Endometrial microvascular endothelial cells (primary cell): Measurements from ENCODE around the gene SRRM4. TPM values are rescaled to one million over a fixed set of nuclear protein-coding genes. Genes with fewer than 3 reads are reported as not detected.

ENCODE experiments used
- in situ Hi-C: cut with HindIII; loops from 2 replicates; pipeline ENCODE4 v1.10.0; 2017; ENCODE audit warnings: low sequenced_read_pairs, low pct_unique_long_range_greater_than_20kb; ENCODE audit errors: inconsistent ontology term
- total RNA-seq: library from RNA; depleted of rRNA; stranded (reverse); fragments of >200 nt; gene quantifications from one replicate; pipeline ENCODE4 v1.2.3, GENCODE V29; 2015; ENCODE audit errors: inconsistent ontology term

The SRRM4 gene
- total RNA-seq, 1 donor from 2014 or later, result not detected

DNA sequence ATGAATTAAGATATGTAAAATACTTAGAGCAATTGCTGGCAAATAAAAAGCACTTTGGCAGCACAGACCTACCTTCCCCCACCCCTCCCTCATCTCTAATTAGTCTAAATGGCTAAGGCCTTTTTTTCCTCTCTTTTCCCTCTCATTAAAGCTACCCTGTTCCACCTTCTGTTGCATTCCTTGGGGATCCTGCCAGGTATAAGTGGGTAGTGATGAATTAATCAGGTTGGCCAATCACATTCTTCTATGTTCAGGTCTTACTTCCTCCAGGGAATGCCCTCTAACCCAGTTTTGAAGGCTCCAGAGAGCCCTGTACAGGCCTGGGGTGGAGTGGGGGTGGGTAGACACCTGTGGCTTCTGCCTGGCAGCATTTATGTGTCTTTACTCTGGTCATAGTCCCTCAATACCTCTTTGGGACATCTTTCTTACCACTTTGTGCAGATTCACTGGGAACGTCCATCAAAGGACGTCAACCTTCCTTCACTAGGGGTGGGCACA is 225.8 kb downstream of the SRRM4 start:
- in situ Hi-C loops, result no loop called here

DNA sequence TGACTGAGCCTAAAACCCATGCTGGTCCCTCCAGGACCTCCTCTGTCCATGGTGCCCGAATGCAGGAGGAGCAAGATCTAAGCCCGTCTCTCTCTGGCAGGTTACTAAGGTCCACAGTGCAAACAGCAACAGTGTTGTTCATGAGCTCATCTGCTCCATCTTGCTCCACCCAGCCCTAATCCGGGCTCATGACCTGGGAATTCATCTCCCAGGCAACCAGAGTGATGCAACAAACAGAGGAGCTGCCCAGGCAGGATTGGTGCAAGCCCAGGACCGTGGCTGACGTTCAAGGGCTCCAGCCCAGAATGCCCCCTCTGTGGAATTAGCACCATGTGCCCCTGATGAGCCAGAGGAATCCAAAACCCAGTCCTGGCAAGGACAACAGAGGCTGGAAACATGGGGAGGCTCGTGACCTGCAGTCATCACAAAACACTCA is 227.3 kb downstream of the SRRM4 start:
- in situ Hi-C loops, result no loop called here

DNA sequence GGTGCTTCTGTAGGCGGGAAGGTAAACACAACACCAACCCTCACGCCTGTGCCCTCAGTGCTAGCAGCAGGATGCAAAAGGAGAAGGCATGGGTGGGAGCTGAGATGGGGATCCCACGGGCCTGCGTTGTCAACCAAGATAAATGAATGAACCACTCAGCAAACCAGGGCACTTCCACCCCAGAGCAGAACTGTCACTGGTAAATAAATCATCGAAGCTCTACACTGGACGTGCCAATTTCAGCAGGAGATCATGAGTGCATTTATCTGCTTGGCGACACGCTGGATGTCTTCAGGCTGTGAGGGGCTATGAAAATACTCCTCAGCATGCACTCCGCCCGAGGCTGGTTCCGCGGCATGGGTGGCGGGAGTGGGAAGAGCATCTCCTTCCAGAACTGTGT is 230.5 kb downstream of the SRRM4 start:
- in situ Hi-C loops, result no loop called here

Other genes starting within 250 kb of the SRRM4 start
- 14.3 TPM for gene HSPB8, start 197.4 kb downstream of the SRRM4 start, total RNA-seq